GM18868 (cell line): ENCODE results near the gene KRTAP4-7.
"Not testable (repeated sequence)": the region's sequence is repeated elsewhere in the genome, so short reads cannot be mapped to it uniquely, and the experiment has no call there.

ENCODE experiments used
- ATAC-seq: cut with Tn5 transposase; IDR thresholded peaks from one replicate; pipeline ENCODE4 v1.9.1; 2021; ENCODE audit warnings: mild to moderate bottlenecking, moderate library complexity; ENCODE audit not compliant: unreplicated experiment

The KRTAP4-7 gene

DNA sequence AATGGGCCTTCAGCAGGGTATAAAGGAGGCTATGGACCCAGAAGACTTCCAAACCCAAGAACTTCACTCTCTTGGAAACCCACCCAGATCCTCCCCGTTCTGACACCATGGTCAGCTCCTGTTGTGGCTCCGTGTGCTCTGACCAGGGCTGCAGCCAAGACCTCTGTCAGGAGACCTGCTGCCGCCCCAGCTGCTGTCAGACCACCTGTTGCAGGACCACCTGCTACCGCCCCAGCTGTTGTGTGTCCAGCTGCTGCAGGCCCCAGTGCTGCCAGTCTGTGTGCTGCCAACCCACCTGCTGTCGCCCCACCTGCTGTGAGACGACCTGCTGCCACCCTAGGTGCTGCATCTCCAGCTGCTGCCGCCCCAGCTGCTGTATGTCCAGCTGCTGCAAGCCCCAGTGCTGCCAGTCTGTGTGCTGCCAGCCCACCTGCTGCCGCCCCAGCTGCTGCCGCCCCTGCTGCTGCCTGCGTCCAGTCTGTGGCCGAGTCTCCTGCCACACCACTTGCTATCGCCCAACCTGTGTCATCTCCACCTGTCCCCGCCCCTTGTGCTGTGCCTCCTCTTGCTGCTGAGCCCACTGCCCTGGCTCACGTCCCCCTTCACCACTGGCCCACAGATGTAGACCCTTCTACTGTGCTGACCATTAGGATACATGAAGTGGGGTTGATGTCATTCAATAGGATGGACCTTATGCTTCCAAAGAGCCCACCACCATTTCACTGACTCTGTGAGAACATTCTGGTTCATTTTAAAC lies at the start of gene KRTAP4-7:
Gene KRTAP4-7 (plus strand): TSS at position 51 of the 757 bp plus-strand sequence. CDS start 57 bp downstream, at position 108.
- ATAC-seq: not testable (repeated sequence)

DNA sequence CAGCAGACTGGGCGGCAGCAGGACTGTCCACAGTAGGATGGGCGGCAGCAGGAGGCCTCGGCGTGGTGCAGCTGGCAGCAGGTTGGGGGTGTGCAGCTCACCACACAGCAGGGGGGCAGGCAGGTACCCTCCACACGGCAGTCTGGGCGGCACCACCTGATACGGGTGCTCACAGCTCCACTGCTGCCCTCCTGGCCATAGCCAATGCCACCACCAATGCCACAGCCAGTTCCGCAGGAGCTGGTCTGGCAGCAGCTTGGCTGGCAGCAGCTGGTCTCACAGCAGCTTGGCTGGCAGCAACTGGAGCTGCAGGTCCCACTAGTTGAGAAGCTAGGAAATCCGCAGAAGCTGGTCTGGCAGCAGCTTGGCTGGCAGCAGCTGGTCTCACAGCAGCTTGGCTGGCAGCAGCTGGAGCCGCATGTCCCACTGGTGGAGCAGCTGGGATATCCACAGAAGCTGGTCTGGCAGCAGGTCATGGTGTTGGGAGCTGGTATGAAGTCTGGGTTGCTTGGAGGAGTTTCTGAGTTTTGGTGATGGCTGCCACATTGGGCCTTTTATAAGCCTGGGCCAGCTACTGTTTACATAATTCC lies 49.5 kb upstream of the KRTAP4-7 start, which contains the start of gene KRTAP1-3:
Gene KRTAP1-3 (minus strand): TSS at position 529 of the 590 bp plus-strand sequence. CDS start 53 bp downstream, at position 476.
- not testable (repeated sequence) for ATAC-seq

DNA sequence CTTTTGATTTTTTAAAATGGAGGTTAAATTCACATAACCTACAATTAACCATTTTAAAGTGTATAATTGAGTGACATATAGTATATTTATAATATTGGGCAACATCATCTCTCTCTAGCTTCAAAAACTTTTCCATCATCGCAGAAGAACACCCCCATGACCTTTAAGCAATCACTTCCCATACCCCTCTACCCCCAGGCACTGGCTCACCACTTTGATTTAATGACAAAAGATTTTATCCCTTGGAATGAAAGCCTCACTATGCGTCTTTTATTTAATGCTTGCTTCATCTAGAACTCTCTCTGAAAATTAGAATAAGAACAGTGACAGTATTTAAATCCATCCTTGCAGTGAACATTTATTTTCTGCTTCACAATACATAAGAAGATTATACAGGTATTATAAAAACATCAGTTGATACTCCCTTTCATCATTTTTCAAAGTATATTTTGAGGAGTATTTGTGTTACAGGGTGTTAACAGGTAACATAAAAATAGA lies 46.0 kb upstream of the KRTAP4-7 start:
- ATAC-seq: no peak

DNA sequence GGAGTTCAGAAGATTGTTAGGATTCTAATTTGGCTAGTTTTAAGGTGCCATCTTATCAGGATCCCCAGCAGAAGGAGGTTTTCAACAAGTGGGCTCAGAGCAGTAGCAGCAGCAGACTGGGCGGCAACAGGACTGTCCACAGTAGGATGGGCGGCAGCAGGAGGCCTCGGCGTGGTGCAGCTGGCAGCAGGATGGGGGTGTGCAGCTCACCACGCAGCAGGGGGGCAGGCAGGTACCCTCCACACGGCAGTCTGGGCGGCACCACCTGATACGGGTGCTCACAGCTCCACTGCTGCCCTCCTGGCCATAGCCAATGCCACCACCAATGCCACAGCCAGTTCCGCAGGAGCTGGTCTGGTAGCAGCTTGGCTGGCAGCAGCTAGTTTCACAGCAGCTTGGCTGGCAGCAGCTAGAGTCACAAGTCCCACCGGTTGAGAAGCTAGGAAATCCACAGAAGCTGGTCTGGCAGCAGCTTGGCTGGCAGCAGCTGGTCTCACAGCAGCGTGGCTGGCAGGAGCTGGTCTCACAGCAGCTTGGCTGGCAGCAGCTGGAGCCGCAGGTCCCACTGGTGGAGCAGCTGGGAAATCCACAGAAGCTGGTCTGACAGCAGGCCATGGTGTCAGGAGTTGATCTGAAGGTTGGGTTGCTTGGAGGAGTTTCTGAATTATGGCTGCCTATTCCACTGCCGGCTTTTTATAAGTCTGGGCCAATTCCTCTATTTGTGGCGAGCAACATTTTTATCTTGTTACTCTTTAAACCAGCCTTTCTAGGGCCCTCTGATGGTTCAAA lies 43.0 kb upstream of the KRTAP4-7 start, which contains the start of gene KRTAP1-1:
Gene KRTAP1-1 (minus strand): TSS at position 668 of the 789 bp plus-strand sequence. CDS start 53 bp downstream, at position 615.
- ATAC-seq: not testable (repeated sequence)

DNA sequence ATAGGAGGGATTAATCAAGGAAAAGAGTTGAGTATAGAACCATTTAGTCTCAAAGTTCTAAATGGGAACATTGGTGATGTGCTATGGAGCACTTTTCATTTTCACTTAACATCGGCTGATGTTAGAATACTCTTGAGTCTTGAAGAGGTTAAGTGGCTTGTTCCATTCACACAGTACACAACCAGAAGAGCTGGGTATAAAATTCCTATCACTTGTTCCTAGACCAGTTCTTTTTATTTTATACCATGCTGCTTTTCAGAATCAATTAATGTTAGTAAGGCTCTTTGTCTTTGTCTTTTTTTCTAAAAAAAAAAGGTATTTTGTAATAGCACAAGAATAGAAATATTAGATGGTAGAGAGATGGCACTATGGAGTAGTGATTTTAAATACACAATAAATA lies 41.0 kb upstream of the KRTAP4-7 start:
- ATAC-seq: no peak

DNA sequence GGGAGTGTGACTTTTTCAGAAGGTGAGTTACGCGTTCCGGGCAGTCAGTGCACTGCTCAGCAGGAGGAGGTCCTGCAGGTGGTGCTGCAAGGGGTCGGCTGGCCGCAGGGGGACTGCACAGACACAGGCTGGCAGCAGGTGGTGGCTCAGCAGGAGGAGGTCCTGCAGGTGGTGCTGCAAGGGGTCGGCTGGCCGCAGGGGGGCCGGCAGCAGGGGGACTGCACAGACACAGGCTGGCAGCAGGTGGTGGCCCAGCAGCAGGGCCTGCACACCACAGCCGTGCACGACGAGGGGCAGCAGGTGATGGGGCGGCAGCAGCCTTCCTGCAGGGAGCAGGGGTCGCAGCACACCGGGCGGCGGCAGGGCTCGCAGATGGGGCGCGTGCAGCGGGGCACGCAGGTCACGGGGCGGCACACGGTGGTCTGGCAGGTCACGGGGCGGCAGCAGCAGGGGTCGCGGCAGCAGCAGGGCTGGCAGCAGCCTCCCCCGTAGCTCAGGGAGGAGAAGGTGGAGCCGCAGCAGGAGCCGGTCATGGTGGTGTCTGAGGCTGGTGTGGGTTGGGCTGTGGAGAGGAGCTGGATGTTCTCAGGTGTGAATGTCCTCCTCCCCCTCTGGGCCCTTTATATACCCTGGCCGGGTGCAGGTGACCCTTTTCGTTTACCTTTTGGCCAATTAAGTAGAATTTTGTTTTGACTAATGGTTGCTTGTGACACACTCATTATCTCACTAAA lies 37.0 kb upstream of the KRTAP4-7 start, which contains the start of gene KRTAP2-1:
Gene KRTAP2-1 (minus strand): TSS at position 582 of the 731 bp plus-strand sequence. CDS start 49 bp downstream, at position 533.
- not testable (repeated sequence) for ATAC-seq

DNA sequence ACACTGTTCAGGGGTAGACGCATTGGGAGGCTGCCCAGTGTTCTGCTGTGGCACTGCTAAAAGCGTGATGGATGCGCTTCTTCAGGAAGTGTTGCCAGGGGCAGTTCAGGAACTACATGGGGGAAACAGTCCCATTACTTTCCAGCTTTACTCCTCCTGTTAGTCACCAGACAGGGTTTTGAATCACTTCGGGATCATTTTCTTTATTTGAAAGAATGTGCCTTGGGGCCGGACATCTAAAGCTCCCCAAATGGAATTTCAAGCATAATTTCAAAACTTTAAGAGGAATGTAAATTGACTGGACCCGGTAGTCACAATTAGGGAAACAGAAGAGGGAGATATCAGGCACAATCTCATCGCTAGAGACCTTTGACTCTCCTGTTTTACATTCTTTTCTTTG lies 35.5 kb upstream of the KRTAP4-7 start:
- no peak for ATAC-seq

DNA sequence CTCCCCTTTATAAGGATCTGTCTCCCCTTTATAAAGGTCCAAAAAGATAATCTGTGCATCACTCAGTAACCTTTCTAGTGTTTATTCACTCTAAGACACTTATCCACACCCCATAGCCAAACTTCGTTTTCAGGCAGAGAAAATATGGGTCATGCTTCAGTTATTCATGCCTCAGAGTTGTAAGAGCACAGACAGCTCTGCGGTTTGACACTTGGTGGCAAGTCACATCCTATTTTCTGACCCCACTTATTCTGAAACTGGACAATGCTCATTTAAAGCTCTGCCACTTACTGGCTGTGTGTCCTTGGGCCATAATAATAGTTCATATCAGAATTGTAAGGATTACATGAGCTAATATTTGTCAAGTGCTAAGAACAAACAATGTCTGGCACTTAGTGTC lies 34.8 kb upstream of the KRTAP4-7 start:
- ATAC-seq: no peak

DNA sequence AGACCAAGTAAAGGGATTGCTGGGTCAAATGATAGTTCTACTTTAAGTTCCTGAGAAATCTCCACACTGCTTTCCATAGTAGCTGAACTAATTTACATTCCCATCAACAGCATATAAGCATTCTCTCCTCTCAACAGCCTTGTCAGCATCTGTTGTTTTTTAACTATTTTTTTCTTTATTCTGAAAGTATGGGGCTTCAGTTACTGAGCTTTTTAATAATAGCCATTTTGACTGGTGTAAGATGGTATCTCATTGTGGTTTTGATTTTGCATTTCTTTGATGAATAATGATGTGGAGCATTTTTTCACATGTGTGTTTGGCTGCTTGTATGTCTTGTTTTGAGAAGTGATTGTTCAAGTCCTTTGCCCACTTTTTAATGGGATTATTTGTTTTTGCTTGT lies 31.4 kb upstream of the KRTAP4-7 start:
- ATAC-seq: no peak

DNA sequence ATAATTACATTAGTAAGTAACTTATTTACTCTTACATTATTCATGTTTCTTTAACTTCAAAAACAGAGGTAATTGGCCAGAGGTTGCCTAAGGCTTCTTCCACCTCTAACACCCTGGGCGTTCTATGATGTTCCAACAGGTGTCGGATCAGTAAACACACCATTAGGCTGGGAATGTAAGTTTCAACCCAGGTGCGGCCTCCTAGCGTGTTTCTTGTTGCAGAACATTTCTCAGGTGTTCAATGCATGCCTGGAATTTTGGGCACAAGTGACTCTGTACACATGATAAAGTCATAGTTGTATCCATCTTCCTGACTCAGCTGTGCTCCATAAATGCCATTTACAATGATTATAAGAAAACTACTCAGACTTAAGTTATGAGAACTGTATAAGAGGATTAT lies 29.9 kb upstream of the KRTAP4-7 start:
- no peak for ATAC-seq

DNA sequence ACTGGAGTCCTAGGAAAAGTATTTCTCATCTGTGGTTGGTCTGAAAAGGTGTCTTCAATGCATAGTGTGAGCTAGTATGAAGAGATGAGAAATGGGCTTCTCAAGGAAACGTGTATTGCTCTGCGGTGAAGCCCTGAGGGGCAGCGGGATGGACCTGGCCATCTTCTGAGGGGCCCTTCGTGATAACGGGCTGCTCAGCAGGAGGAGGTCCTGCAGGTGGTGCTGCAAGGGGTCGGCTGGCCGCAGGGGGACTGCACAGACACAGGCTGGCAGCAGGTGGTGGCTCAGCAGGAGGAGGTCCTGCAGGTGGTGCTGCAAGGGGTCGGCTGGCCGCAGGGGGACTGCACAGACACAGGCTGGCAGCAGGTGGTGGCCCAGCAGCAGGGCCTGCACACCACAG lies 29.4 kb upstream of the KRTAP4-7 start:
- not testable (repeated sequence) for ATAC-seq

DNA sequence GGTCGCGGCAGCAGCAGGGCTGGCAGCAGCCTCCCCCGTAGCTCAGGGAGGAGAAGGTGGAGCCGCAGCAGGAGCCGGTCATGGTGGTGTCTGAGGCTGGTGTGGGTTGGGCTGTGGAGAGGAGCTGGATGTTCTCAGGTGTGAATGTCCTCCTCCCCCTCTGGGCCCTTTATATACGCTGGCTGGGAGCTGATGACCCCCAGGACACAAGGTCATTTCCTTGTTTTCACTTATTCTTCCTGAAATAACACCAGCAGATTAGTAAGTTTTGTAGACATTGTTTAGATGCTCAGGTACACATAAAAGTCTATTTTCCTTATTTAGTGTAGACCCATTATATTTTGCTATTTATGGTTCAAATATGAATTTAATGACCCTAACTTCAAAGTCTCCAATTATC lies 28.8 kb upstream of the KRTAP4-7 start, which contains the start of gene KRTAP2-2:
Gene KRTAP2-2 (minus strand): TSS at position 101 of the 400 bp plus-strand sequence. CDS start 19 bp downstream, at position 82.
- not testable (repeated sequence) for ATAC-seq

DNA sequence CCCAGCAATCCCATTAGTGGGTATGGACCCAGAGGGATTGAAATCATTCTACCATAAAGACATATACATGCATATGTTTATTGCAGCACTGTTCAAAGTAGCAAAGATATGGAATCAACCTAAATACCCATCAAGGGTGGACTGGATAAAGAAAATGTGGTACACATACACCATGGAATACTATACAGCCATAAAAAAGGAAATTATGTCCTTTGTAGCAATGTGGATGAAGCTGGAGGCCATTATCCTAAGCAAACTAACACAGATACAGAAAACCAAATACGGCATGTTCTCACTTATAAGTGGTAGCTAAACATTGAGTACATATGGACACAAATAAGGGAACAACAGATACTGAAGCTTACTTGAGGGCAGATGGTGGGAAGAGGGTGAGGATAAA lies 26.4 kb upstream of the KRTAP4-7 start:
- ATAC-seq: no peak

DNA sequence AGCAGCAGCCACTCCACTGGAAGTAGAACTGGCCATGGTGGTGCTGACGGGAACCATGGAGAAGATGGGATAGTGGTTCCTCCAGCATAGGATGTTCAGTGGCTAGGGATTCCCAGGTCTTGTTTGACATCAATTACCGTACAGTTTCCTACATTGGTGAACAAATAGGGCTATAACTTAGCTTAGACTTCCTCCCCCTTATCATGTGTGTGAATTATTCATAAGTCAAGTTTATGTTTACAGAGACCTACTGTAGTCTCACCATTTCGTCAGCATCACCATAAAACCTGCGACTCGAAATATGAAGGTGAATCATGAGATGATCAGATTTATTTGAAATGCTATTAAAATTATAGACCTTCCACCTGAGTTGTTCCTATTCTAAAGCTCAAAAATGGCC lies 25.2 kb upstream of the KRTAP4-7 start:
- no peak for ATAC-seq

DNA sequence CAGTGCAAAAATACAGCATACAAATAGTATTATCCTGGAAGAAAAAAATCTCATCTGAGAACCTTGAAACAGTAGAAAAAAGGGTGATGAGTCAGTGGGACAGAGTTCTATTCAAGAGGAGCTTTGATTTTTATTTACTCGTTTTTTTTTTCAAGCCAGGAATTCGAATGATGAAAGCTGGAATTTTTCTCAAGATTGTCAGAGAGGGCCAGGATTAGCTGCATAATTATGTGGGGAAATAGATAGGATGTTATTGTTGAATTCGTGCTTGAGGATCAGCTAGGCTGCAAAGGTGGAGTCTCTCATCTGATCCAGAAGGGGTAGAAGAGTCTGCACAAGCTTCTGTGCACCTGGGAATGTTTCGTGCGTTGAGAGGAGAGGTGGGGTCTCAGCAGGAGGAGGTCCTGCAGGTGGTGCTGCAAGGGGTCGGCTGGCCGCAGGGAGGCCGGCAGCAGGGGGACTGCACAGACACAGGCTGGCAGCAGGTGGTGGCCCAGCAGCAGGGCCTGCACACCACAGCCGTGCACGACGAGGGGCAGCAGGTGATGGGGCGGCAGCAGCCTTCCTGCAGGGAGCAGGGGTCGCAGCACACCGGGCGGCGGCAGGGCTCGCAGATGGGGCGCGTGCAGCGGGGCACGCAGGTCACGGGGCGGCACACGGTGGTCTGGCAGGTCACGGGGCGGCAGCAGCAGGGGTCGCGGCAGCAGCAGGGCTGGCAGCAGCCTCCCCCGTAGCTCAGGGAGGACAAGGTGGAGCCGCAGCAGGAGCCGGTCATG lies 24.5 kb upstream of the KRTAP4-7 start:
- not testable (repeated sequence) for ATAC-seq

DNA sequence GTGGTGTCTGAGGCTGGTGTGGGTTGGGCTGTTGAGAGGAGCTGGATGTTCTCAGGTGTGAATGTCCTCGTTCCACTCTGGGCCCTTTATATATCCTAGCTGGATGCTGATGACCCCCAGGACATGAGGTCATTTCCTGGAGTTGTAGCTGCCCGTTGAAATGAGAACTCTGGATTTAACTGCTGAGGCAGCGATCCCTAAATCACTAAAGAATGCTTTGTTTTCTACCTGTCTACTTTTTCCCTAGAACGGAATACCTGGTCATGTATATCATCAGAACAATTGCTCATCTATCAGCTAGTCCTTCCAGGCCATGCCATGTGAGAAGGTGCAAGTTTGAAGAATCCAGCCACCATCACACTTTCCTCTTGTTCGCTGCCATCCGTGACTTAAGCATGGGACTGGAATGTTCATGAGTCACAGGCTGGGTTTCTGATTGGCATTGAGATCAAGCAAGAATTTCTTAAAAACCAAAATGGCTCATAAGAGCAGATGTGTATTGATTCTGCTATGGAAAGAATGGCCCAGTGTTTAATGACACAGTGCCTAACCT lies 23.8 kb upstream of the KRTAP4-7 start, which contains the start of gene KRTAP2-3:
Gene KRTAP2-3 (minus strand): TSS at position 63 of the 553 bp plus-strand sequence. CDS start 64 bp downstream, outside the sequence.
- ATAC-seq: no peak

DNA sequence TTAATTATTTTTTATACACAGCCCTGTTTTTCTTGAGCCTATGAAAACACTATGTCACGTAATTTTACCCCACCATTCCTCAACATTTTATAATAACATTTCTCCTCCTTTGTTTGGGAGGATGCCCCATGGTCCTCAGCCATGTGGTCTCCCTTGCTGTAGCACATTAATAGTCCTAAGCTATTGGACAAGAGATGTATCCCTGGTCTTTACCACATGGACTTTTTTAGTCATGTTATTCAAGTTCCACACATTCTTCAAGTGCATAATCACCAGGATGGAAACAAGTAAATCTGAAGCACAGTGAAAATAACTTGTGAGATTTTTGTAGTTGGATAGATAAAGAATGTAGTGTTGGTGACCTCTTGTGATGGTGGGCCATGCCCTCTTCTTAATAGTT lies 22.0 kb upstream of the KRTAP4-7 start:
- no peak for ATAC-seq

DNA sequence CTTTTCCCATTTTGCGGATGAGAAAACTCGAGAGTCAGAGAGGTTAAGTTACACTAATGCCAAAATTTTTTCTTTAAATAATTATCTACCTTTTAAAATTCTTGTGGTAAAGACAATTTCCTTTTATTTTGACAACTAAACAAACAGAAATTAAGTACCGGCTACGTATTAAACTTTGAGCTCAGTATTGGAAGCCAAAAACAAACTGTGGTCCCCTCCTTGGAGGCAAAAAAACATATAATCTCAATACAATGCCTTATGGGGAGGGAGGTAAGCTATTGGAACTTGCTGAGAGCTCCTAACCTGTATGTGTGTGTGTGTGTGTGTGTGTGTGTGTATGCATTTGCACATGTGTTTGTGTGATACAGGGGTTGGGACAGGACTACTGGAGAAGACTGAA lies 20.5 kb upstream of the KRTAP4-7 start:
- no peak for ATAC-seq

DNA sequence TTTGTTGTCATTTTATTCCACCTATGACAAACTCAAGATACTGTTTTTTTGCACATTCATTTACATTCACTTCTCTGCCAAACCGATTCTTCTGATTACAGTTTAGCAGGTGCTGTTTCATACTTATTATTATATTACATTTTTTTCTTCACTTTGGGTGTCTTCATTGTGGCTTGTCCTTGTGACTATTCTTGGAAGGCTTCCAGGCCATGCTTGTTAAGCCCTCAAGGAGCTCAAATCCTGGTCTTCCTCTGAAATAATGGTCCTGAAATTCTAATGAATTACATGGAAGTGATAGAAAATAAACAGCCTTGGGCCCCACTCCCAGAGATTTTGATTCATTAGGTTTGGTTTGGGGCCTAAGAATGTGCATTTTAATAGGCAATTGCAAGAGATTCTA lies 19.6 kb upstream of the KRTAP4-7 start:
- ATAC-seq: no peak
